Neural progenitor cell (in vitro differentiated cells): ENCODE results near the gene MDM2.

Experiments
- CTCF ChIP-seq: fragments of 200-600 bp; sonication (generic); IDR thresholded peaks from 2 replicates; pipeline ENCODE4 v1.5.1; 2017; ENCODE audit warnings: antibody characterized with exemption, mild to moderate bottlenecking
- EZH2 ChIP-seq: fragments of 200-600 bp; sonication (generic); IDR thresholded peaks from 2 replicates; pipeline ENCODE4 v1.6.1; 2017; ENCODE audit warnings: antibody characterized with exemption, mild to moderate bottlenecking, moderate library complexity
- EZH2phosphoT487 ChIP-seq: fragments of 200-600 bp; sonication (generic); IDR thresholded peaks from 2 replicates; pipeline ENCODE4 v1.6.1; 2017; ENCODE audit warnings: antibody characterized with exemption

GRCh38 chr12:68882251-68882964 is 74.4 kb downstream of the MDM2 start:
- no peak for TF ChIP-seq CTCF
- no peak for TF ChIP-seq EZH2phosphoT487
- no peak for TF ChIP-seq EZH2
